Stimulated activated CD8-positive, alpha-beta memory T cell treated with anti-CD3 and anti-CD28 coated beads, Interleukin-2, amount 100 ng/mL, for 1 hour (primary cell): ENCODE measurements around the gene DGKD.
"Not testable (repeated sequence)": the region's sequence is repeated elsewhere in the genome, so short reads cannot be mapped to it uniquely, and the experiment has no call there.

ENCODE experiments used
- DNase-seq, 2 donors: peaks; one replicate each; pipeline ENCODE4 v3.0.0-alpha.2; 2020; ENCODE audit warnings: low read depth in 2 of 2

DGKD gene

GRCh38 chr2:233353769-233354499 lies at the start of gene DGKD:
DGKD (plus strand) TSS chr2:233354494; CDS start chr2:233354519, 25 bp downstream.
- DNase-seq, result peak; percentile 65 to 69

GRCh38 chr2:233307565-233307964 lies 46.7 kb upstream of the DGKD start, which contains the start of gene SAG:
SAG (plus strand) TSS chr2:233307816; CDS start chr2:233309190, 1,374 bp downstream.
- DNase-seq, result no peak

GRCh38 chr2:233311241-233311926 lies 42.9 kb upstream of the DGKD start:
- no peak for DNase-seq

- no peak for DNase-seq
Observed at GRCh38 chr2:233312874-233313273, 41.4 kb upstream of the DGKD start.

GRCh38 chr2:233314180-233314925 lies 39.9 kb upstream of the DGKD start:
- no peak for DNase-seq

- no peak for DNase-seq
Observed at GRCh38 chr2:233317196-233317943, 36.9 kb upstream of the DGKD start.

GRCh38 chr2:233319256-233319655 lies 35.0 kb upstream of the DGKD start:
- DNase-seq, result no peak

- DNase-seq, result no peak
Observed at GRCh38 chr2:233320470-233320869, 33.8 kb upstream of the DGKD start.

- no peak for DNase-seq
Observed at GRCh38 chr2:233321166-233321565, 33.1 kb upstream of the DGKD start.

GRCh38 chr2:233323851-233324250 lies 30.4 kb upstream of the DGKD start:
- no peak for DNase-seq

GRCh38 chr2:233325256-233325655 lies 29.0 kb upstream of the DGKD start:
- DNase-seq, result no peak

- DNase-seq, result no peak
Observed at GRCh38 chr2:233325814-233326213, 28.5 kb upstream of the DGKD start.

- no peak for DNase-seq
Observed at GRCh38 chr2:233326500-233326899, 27.8 kb upstream of the DGKD start.

GRCh38 chr2:233328922-233329321 lies 25.4 kb upstream of the DGKD start:
- DNase-seq, result no peak

- DNase-seq, result no peak
Observed at GRCh38 chr2:233329489-233330135, 24.7 kb upstream of the DGKD start.

GRCh38 chr2:233331536-233331935 lies 22.8 kb upstream of the DGKD start:
- DNase-seq, result peak; percentile 57 to 59

GRCh38 chr2:233332125-233332524 lies 22.2 kb upstream of the DGKD start:
- DNase-seq, result no peak

GRCh38 chr2:233334915-233335314 lies 19.4 kb upstream of the DGKD start:
- DNase-seq, result no peak

- DNase-seq, result not testable (repeated sequence)
Observed at GRCh38 chr2:233336091-233336490, 18.2 kb upstream of the DGKD start.

GRCh38 chr2:233336541-233336940 lies 17.8 kb upstream of the DGKD start:
- no peak for DNase-seq

- DNase-seq, result no peak
Observed at GRCh38 chr2:233338046-233338445, 16.2 kb upstream of the DGKD start.
